K562 (cell line): ENCODE data around the gene SNRPD2. TPM values are rescaled to one million over a fixed set of nuclear protein-coding genes. Genes with fewer than 3 reads are reported as not detected.
A peak's percentile ranks its signal among the peaks of the same experiment; 100 is the strongest.

Experiments used
- ASH1L ChIP-seq: fragments of 450-650 bp; IDR thresholded peaks from 2 replicates; pipeline ENCODE4 v1.6.1; 2018; ENCODE audit warnings: borderline replicate concordance, mild to moderate bottlenecking, low read depth; ENCODE audit not compliant: partially characterized antibody
- CTCF ChIP-seq, 3 experiments: IDR thresholded peaks in 2 of 3; conservative IDR thresholded peaks in 1 of 3; 2 replicates each; pipeline ENCODE4 v1.5.1; 2011 to 2012; ENCODE audit warnings: low read length in 3 of 3, mild to moderate bottlenecking in 3 of 3, control low read depth in 2 of 3, improper control_type of control experiment in 1 of 3, inconsistent platforms in 1 of 3, low read depth in 1 of 3, mixed read lengths in 1 of 3, moderate library complexity in 1 of 3; ENCODE audit not compliant: insufficient read depth in 2 of 3
- EGR1 ChIP-seq: fragments of 450-650 bp; conservative IDR thresholded peaks from 2 replicates; pipeline ENCODE4 v1.6.1; 2017; ENCODE audit warnings: mild to moderate bottlenecking
- HDGF ChIP-seq: fragments of 450-650 bp; IDR thresholded peaks from 2 replicates; pipeline ENCODE4 v1.6.1; 2016
- ILF3 ChIP-seq: fragments of 450-650 bp; IDR thresholded peaks from 2 replicates; pipeline ENCODE4 v1.6.1; 2018; ENCODE audit warnings: antibody characterized with exemption, mild to moderate bottlenecking, moderate library complexity, borderline replicate concordance
- MEF2A ChIP-seq: IDR thresholded peaks from 2 replicates; pipeline ENCODE4 v1.6.1; 2011; ENCODE audit warnings: low read depth, mild to moderate bottlenecking, low read length, moderate library complexity; ENCODE audit not compliant: control insufficient read depth
- MEF2D ChIP-seq: conservative IDR thresholded peaks from 2 replicates; pipeline ENCODE4 v1.6.1; 2016; ENCODE audit warnings: low read depth, missing genetic modification characterization, missing compliant biosample characterization
- NFYB ChIP-seq: IDR thresholded peaks from 2 replicates; pipeline ENCODE4 v1.6.1; 2011; ENCODE audit warnings: mild to moderate bottlenecking, moderate library complexity; ENCODE audit not compliant: insufficient read length; ENCODE audit errors: extremely low read depth
- POLR2H ChIP-seq: IDR thresholded peaks from 2 replicates; pipeline ENCODE4 v1.6.1; 2016; ENCODE audit warnings: missing genetic modification characterization, low read depth, mild to moderate bottlenecking, control low read depth, missing compliant biosample characterization, moderate library complexity
- RAD21 ChIP-seq, 2 experiments: fragments of 250-450 bp in 1 of 2; fragments of 450-650 bp in 1 of 2; sonication (Bioruptor Pico) in 1 of 2; formaldehyde crosslinking in 1 of 2; IDR thresholded peaks in 1 of 2; conservative IDR thresholded peaks in 1 of 2; 2 replicates each; pipeline versions ENCODE4 v1.4.0 to v1.8.0; 2020 to 2022; ENCODE audit warnings: mild to moderate bottlenecking in 2 of 2, moderate library complexity in 1 of 2
- STAT6 ChIP-seq: sonication (generic); formaldehyde crosslinking; IDR thresholded peaks from 2 replicates; pipeline ENCODE4 v1.8.1; 2023; ENCODE audit warnings: mild to moderate bottlenecking, missing genetic modification reagents
- TEAD1 ChIP-seq, 2 experiments: fragments of 450-650 bp in 1 of 2; sonication (generic) in 1 of 2; formaldehyde crosslinking; IDR thresholded peaks; 2 replicates each; pipeline versions ENCODE4 v1.4.0 to v1.8.0; 2020 to 2022; ENCODE audit warnings: mild to moderate bottlenecking in 2 of 2, missing genetic modification reagents in 1 of 2
- ZBTB1 ChIP-seq: sonication (generic); formaldehyde crosslinking; IDR thresholded peaks from 2 replicates; pipeline ENCODE4 v1.8.1; 2023; ENCODE audit warnings: missing genetic modification reagents, low read depth, mild to moderate bottlenecking, borderline replicate concordance
- ZBTB17 ChIP-seq: fragments of 450-650 bp; formaldehyde crosslinking; IDR thresholded peaks from 2 replicates; pipeline ENCODE4 v1.4.0; 2020; ENCODE audit warnings: mild to moderate bottlenecking
- ZNF253 ChIP-seq: fragments of 250-450 bp; sonication (Bioruptor Pico); conservative IDR thresholded peaks from 2 replicates; pipeline ENCODE4 v1.6.1; 2021; ENCODE audit warnings: mild to moderate bottlenecking
- ZNF395 ChIP-seq: fragments of 200-800 bp; sonication (Bioruptor generic); IDR thresholded peaks from 2 replicates; pipeline ENCODE4 v1.6.1; 2017; ENCODE audit warnings: missing genetic modification characterization, missing compliant biosample characterization
- ZNF445 ChIP-seq: fragments of 250-450 bp; sonication (Bioruptor Pico); IDR thresholded peaks from 2 replicates; pipeline ENCODE4 v1.4.0; 2020; ENCODE audit warnings: low read depth, mild to moderate bottlenecking, moderate library complexity
- polyA plus RNA-seq, 8 experiments: library from polyadenylated mRNA; depleted of rRNA in 4 of 8; stranded (reverse) in 5 of 8; unstranded in 3 of 8; fragments of >200 nt; fragmentation: Nextera tagmentation in 2 of 8; fragmentation: Illumina TruSeq in 1 of 8; extraction: Ambion mirVana in 2 of 8; extraction: Trizol in 1 of 8; gene quantifications; 2 replicates each; pipeline versions ENCODE4 v1.2.1 to v1.2.3, GENCODE V29; 2011 to 2014; ENCODE audit warnings: inconsistent platforms in 1 of 8, missing spikeins in 1 of 8
- total RNA-seq, 7 experiments: library from RNA; depleted of rRNA in 6 of 7; stranded (reverse); fragments of >200 nt in 6 of 7; fragmentation: Illumina TruSeq in 2 of 7; extraction: Trizol in 2 of 7; gene quantifications; 2 replicates each; pipeline versions ENCODE4 v1.2.1 to v1.2.3, GENCODE V29; 2011 to 2021; ENCODE audit warnings: low replicate concordance in 1 of 7
- TF ChIP-seq, protein P1 (sequence below): fragments of 200-800 bp; sonication (Bioruptor generic); IDR thresholded peaks from 2 replicates; pipeline ENCODE4 v1.6.1; 2017; ENCODE audit warnings: missing genetic modification characterization, missing compliant biosample characterization

Gene SNRPD2
- total and polyA plus RNA-seq, 9 of the 15 experiments (the other 6 are each of a cell fraction or from before 2014, with no cell fraction given), result 728 to 4,411 (median 1,029) TPM

DNA sequence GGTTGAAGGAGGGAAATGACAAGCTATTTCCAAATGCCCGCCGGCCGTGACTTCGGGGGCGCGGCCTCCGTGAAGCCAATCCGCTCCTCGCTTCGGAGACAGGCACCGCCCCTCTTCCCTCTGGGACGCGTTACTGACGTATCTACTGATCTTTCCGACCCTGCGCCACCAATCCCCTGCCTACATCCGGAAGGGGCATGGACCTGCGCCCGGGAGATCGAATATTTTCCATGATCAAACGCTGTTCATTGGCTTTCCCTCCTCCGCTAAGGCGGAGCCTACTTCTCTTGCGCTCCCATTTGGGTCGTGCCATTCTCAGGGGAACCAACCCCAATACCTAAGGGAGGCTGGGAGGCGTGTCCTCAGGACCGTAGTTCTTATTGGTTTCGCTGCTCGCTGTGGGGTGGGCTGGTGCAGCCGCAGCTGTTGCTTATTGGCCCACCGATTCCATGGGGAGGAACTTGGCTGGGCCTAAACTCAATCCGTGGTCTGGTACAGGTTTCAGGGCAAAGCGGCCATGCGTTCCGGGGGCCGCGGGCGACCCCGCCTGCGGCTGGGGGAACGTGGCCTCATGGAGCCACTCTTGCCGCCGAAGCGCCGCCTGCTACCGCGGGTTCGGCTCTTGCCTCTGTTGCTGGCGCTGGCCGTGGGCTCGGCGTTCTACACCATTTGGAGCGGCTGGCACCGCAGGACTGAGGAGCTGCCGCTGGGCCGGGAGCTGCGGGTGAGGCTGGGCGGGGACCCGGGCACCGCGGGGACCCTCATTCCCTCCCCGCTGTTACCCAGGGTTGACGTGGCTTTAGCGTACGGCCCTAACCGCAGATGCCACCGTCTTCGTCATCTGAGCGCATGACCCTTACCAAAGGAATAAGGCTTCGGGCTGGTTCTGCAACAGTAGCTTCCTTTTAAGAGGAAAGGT is 693 bp upstream of the SNRPD2 start, which contains the start of gene QPCTL (continued):
- TF ChIP-seq RAD21 (CRISPR knock-in tag; conservative IDR thresholded peaks at IDR 0.05 in 1 of 2, IDR thresholded peaks at IDR 0.05 in 1 of 2) (no peak), ILF3 (no peak), HDGF (peak; percentile 59; the same call in 1 of the 2 replicates), ASH1L (peak; percentile 62), ZNF395 (CRISPR knock-in tag) (no peak), MEF2D (tag) (no peak), TEAD1 (CRISPR knock-in tag; IDR thresholded peaks at IDR 0.05) (peak in 1 of 2 experiments; percentile 87; a peak in 2 of 4 replicates), MEF2A (no peak), ZBTB17 (CRISPR knock-in tag) (no peak), ZBTB1 (CRISPR knock-in tag) (no peak; the same call in 1 of the 2 replicates), NFYB (peak; percentile 78), STAT6 (no peak), ZNF445 (CRISPR knock-in tag) (no peak), POLR2H (tag) (no peak), EGR1 (0 out of 2 replicates have a peak, but pooled peaks have one; percentile 15), ZNF253 (CRISPR knock-in tag) (no peak), CTCF (IDR thresholded peaks at IDR 0.05 in 2 of 3, conservative IDR thresholded peaks at IDR 0.05 in 1 of 3; ENCODE audit: insufficient read depth in 2 of 3, low read depth in 1 of 3, low read length in 3 of 3) (no peak)
- TF ChIP-seq, protein P1, sequence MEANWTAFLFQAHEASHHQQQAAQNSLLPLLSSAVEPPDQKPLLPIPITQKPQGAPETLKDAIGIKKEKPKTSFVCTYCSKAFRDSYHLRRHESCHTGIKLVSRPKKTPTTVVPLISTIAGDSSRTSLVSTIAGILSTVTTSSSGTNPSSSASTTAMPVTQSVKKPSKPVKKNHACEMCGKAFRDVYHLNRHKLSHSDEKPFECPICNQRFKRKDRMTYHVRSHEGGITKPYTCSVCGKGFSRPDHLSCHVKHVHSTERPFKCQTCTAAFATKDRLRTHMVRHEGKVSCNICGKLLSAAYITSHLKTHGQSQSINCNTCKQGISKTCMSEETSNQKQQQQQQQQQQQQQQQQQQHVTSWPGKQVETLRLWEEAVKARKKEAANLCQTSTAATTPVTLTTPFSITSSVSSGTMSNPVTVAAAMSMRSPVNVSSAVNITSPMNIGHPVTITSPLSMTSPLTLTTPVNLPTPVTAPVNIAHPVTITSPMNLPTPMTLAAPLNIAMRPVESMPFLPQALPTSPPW (CRISPR knock-in tag), result no peak; the same call in 1 of the 2 replicates
